OCI-M2 (cell line): Measurements from ENCODE around the gene SLC2A6.

Source experiments
- DNase-seq: peaks from one replicate; lab custom pipeline; 2025; ENCODE audit not compliant: unreplicated experiment; lab: John Stamatoyannopoulos, UW

The SLC2A6 gene

DNA sequence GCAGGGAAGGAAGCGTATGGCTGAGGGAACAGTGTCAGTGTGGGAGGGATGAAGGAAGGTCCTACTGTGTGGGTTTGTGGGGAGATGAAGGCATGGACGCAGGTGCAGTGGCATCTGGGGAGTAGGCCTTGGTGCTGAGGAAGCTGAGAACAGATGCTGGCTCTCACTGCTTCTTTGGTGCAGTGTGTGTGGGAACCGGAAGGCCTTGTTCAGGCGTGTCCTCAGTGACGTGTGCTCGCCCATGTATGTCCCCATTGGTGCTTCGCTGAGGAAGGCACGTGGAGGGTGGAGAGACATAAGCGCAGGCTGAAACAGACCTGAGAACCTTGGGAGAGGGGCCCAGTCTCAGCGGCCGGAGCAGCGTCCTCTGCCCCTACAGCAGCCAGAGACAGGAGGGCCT is 38.0 kb downstream of the SLC2A6 start:
- DNase-seq: no peak

DNA sequence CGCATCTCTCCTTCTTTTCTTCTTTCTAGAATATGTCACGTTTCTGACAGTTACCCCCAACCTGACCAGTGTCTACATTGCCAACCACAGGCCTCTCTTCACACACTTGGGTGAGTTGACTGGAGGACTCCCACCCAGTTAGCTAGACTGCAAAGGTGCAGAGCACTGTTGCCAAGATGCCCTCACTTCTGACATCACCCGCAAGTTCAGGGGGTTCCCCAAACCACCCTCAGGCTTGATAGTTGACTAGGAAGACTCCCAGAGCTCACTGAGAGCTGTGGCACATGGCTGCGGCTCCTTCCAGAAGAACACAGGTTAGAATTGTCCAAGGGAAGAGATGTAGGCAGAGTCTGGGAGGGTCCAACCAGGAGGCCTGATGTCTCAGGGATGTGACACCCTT is 39.6 kb downstream of the SLC2A6 start:
- no peak for DNase-seq

GRCh38 chr9:133437753-133438531 is 41.0 kb downstream of the SLC2A6 start:
- DNase-seq: no peak

DNA sequence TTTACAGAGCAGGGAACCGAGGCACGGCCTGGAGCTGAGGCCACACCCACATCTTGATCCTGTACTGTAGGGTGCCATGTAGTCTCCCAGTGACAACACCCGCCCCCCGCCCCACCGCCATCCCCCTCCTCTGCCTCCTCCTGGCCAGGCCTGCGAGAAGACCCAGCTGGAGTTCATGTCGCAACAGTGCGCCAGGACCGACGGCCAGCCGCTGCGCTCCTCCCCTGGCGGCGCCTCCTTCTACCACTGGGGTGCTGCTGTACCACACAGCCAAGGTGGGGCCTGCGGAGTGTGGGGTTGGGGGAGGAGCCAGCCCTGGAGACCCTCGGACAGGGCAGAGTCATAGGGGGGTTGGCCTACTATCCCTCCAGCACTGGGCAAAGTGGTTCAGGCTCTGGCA is 42.2 kb downstream of the SLC2A6 start:
- DNase-seq: no peak

GRCh38 chr9:133433351-133433843 is 45.5 kb downstream of the SLC2A6 start:
- DNase-seq: no peak

DNA sequence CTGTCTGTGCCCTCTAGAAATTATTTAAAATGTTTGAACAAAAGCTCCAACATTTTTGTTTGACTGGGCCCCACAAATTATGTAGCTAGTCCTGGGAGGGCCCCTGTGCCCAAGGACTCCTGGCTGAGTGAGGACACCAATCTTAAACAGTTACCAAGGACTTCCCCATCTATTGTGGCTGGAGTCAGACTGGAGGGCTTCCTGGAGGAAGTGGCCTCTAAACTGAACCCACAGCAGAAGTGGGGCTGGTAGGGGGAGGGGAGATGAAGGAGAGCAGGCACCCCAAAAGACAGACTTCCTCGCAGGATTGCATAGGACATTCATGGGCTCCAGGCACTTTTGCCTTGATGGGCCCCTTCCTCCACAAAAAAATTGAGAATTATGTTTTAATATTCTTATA is 48.7 kb downstream of the SLC2A6 start:
- DNase-seq: no peak

DNA sequence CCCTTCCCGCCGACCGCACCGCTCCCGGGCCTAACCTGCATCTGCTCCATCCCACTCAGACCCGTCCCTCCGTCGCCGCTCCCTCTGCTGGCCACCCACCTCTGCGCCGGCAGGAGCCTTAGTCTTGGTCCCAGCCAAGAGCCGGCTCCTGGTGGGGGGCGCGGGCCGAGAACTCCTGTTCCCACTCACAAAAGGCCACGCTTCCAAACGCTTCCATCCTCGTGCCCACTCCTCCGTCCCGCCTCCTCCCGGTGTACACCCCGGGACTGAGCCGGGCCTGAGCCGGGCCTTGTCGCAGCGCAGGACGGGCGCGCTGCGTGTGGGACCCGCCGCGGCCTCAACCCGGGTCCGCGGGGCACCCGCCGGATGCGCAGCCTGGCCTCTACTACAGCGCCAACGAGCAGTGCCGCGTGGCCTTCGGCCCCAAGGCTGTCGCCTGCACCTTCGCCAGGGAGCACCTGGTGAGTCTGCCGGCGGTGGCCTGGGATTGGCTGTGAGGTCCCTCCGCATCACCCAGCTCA is 49.2 kb downstream of the SLC2A6 start:
- DNase-seq: no peak

DNA sequence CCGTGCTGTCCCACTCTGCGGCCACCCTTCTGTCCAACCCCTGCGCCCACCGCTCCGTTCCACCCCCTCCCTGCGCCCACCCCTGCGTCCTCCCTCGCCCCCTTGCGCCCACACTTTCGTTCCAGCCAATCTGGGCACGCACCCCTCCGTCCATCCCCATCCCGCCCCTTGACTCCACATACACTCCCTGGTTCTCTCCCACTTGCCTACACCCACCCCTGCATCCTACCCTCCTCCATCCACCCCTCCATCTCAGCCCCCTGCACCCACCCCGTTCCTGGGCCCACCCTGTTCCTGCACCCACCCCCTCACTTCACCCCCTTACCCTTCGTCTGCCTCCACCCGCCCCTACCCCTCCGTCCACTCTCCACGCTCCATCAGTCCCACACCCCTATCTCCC is 49.7 kb downstream of the SLC2A6 start:
- DNase-seq: no peak

DNA sequence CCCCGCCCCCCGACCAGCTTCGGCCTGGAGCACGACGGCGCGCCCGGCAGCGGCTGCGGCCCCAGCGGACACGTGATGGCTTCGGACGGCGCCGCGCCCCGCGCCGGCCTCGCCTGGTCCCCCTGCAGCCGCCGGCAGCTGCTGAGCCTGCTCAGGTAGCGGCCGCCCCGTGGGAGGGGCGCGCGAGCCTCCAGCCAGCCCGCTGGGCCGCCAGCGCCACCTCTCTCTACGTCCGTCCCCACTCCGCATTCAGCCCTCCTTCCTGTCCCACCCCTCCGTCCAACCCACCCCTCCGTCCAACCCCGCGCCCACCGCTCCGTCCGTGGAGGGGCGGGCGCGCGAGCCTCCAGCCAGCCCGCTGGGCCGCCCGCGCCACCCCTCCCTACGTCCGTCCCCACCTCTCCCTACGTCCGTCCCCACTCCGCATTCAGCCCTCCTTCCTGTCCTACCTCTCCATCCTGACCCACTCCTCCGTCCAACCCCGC is 50.2 kb downstream of the SLC2A6 start:
- DNase-seq: no peak

- no peak for DNase-seq
Measured at GRCh38 chr9:133427658-133428348, 51.1 kb downstream of the SLC2A6 start.

DNA sequence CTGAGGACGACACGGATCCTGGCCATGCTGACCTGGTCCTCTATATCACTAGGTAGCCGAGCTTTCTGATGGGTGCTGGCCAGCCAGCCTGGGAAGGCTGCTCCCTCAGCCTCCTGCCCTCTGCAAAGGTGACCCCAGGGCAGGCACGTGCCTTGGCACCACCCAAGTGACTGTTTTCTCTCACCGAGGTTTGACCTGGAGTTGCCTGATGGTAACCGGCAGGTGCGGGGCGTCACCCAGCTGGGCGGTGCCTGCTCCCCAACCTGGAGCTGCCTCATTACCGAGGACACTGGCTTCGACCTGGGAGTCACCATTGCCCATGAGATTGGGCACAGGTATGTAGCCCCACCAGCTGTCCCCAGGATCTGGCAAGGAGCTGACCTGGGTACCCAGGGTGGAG is 52.9 kb downstream of the SLC2A6 start:
- DNase-seq: no peak

- DNase-seq: no peak
Measured at GRCh38 chr9:133425049-133425632, 53.8 kb downstream of the SLC2A6 start.

DNA sequence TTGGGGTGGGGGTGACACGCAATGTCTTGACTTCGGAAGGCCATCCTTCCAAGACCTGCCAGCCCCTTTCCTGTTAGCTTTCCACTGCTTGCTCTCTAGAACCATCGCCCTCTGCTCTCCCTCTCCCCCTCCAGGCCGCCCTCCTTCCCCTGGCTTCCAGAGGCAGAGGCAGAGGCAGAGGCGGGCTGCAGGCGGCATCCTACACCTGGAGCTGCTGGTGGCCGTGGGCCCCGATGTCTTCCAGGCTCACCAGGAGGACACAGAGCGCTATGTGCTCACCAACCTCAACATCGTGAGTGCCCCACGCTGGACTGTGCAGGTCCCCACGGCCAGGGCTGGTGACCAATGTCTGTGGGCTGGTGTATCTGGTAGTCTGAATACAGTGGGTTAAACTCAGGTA is 54.7 kb downstream of the SLC2A6 start:
- DNase-seq: no peak

GRCh38 chr9:133423216-133423615 is 55.7 kb downstream of the SLC2A6 start:
- DNase-seq: no peak

DNA sequence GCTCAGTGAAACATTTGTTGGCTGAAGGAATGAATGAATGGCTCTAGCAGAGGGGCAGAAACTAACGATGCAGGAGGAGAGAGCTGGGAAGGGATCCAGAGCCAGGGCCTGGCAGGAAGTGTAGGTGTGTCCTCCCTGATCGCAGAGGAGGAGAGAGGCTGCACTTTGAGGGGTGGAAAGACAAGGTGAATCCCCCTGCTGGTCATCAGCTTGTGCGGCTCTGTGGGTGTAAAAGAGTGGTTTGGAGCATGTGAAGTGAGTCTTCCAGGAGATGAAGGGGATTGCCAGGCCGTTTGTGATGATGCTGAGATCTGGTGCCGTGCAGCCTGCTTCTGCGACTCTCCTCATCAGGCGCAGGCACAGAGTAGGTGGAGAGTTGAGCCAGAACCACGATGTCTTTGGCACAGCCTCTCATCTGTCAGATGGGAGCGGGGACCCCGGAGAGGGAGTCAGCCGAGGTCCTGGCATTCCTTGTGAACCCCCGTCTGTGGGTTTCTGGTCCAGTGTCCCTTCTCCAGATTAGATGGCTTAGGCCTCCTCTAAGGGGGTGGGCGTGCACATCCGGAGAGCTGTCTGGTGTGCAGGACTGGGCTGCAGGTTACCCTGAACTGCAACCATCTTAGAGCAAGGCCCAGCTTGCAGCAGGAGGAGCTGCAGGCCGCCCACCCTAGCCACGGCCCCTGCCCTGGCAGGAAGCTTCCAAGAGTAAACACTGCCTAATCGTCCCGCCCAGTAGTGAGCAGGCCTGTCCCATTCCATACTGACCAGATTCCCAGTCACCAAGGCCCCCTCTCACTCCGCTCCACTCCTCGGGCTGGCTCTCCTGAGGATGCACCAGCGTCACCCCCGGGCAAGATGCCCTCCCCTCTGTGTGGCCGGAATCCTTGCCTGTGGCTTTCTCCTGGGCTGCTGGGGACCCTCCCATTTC is 57.0 kb downstream of the SLC2A6 start, which contains the start of gene ADAMTS13:
Gene ADAMTS13, plus strand, starts transcription at position 753 of the 928 bp plus-strand sequence. Its CDS starts 77 bp downstream, at position 830.
- DNase-seq: no peak
